Stromal cell of bone marrow (primary cell): ENCODE measurements around the gene RASAL2.
A peak's percentile ranks its signal among the peaks of the same experiment; 100 is the strongest.

Source experiments
- DNase-seq: peaks from one replicate; pipeline ENCODE4 v3.0.0-alpha.2; 2012; ENCODE audit warnings: low read depth

RASAL2 gene

DNA sequence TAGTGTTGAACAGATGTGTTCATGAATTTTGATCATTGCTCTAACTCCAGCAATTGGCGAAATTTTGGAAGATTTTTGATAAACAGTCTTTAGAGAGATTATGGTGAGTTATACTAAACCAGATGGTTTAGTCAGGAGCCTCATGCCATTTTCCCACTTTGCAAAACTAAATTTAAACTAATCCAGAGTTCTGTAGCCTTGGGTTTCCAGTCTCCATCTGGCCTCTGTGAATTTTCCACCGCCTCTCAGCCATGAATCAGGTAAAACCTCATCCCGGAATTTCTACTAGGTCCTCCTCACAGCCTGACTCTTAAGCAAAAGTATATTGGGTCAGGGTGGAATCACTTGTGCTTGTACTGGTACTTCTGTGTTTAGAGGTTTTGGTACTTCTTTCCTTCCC, 358.1 kb downstream of the RASAL2 start:
- DNase-seq: no peak

DNA sequence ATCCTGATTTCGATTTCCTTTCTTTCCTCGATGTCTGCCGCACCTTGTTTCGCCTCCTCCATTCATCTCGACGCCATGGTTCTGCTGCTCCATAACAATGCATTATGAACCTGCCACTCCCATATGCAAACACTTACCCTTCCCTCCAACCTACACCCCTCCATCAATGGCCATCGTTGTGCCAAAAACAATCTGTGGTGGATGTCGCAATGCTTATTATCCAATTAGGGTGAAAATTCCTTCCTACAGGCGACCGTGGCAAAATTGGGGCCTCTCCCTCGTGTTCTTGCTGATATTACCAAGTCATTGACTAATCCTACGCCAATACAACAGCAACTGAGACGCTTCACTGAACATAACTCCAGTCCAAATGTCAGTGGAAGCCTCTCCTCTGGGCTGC, 362.6 kb downstream of the RASAL2 start:
- DNase-seq: no peak

DNA sequence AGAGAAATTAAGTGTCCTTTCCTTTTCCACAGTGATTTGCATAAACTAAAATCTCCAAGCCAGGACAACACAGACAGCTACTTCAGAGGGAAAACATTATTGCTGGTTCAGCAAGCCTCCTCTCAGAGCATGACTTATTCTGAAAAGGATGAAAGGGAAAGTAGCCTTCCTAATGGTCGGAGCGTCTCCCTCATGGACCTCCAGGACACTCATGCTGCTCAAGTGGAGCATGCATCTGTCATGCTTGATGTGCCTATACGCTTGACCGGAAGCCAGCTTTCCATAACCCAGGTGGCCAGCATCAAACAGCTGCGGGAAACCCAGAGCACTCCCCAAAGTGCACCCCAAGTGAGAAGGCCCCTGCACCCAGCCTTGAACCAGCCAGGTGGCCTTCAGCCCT, 363.7 kb downstream of the RASAL2 start:
- no peak for DNase-seq

DNA sequence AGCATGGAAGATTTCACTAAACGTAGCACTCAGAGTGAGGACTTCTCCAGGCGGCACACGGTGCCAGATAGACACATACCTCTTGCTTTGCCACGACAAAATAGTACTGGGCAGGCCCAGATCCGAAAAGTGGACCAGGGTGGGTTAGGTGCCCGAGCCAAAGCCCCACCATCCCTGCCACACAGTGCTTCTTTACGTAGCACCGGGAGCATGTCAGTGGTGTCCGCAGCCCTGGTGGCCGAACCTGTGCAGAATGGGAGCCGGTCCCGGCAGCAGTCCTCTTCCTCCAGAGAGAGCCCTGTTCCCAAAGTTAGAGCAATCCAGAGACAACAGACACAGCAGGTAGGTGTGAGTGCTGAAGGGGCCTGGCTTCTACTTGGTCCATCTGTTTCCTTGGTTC, 364.3 kb downstream of the RASAL2 start:
- DNase-seq: no peak

DNA sequence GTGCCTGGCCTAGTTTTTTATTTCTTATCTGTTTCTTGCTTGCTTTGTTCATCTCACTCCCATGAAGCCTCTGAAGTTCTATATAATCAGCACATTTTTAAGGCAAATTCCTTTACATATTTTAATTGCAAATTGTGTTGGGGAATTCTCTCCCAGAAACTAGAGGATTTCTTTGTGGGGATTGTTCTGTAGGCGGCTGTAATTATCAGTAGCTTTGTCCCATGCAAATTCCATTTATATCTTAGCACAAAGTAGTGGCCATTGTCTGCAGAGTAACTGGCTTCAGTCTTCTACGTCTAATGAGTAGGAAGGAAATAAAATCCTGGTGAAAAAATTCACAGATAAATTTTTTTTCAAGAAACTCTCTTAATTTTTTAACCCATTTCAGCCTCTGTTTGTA, 367.2 kb downstream of the RASAL2 start:
- DNase-seq: no peak

DNA sequence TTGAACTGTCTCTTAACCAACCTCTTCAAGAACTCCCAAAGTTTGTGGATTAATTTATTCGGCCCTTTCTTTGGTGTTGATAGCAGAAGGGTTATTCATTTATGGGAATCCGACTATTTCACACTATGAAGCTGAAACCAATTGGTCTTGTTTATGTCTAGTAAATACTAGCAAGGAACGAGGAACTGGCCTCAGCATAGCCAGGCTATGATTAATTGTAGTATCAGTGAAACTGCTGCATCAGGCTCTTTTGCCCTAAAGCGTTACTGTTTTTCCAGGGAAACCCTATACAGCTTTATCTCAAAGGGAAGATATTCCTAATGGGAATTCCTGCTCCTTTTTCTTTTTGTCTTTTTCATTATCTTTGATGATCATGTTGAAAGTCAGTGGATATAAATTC, 367.8 kb downstream of the RASAL2 start:
- DNase-seq: no peak

DNA sequence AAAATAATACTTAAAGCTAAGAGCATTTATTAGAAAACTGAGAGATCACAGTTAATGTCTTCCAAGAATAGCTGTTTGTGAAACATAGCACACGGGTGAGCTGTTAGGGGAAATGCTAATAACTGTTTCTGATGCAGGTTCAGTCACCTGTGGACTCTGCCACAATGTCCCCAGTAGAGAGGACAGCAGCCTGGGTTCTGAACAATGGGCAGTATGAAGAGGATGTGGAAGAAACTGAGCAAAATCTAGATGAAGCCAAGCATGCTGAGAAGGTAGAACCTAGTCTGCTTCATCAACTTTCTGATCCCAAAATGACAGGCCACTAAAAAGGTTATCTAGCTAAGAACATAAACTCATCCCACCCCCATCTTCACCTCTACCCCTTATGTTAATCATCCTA, 370.2 kb downstream of the RASAL2 start:
- DNase-seq: no peak

DNA sequence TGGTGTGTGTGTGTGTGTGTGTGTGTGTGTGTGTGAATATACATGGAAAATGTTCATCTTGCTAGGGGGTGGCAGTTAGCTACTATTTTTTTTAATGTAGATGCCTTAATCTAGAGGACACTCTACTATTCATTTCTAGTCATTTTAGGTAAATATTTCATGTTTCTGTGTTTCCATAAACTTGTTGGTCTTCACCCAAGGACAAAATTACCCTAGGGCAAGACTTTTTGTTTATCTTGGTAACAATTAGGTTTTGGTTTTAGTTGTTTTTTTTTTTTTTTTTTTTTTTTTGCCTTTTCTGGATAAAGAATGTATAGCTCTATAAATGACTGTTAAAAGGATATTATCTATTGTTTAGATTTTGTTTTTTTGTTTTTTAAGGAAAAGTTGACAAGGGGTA, 370.7 kb downstream of the RASAL2 start:
- DNase-seq: no peak

DNA sequence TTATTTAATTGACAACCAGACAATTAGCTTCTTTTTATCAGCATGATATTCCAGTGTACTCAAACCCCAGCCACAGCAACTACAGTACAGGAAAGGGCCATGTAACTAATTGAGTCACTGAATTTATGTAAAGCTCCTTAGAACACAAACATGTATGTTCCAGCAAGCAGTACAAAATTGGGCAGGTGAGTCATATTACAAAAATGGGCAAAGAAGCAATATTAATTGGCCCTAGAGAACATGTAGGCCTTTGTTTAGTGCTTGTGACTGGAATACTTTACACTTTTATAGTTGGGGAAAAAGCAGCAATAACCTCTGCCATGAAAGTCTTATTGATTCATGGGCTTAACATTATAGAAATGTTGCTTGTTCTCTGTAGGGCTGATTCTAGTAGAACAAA, 371.1 kb downstream of the RASAL2 start:
- peak; percentile 22 for DNase-seq

DNA sequence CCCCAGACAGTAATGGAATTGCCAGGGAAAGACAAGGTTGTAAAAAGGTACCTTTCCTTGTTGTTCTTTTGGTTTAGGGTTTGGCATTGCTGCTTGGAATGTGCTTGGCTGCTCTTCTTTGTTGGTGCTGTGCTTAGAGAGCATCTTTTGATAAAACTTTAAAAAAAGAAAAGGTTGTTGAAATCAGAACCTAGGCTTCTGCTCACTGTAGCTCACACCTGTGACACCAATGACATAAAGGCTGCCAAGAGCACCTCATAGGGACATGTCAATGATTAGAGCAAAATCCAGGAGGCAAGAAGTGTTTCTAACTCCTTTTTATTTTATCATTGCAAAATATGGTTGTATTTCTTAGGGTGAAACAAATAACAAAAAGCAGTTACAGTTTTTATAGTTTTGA, 373.9 kb downstream of the RASAL2 start:
- DNase-seq: no peak

DNA sequence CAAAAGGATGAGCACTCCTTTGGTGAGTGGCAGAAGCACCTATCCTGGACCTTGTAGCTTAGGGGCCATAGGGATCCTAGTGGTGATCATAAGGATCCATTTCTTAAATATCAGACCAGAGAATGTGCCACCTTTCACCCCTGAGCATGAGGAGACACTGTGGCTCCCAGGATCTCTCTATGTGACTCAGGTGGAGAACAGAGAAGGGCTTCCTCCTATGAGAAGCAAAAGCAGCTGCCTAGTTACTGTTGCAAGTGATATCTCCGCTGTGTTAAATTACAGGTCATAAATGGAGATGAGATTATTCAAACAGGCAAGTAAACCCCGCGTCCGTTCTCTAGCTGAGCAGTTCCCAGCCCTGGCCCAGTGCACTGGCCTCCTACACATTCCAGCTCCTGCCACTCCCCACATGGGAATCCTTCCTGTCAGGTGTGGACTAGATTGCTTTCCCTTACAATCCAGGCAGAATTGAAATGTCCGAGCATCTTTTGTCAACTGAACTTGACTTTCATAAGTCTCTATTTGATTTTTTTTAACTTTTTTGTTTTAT, 376.6 kb downstream of the RASAL2 start:
- DNase-seq: no peak

DNA sequence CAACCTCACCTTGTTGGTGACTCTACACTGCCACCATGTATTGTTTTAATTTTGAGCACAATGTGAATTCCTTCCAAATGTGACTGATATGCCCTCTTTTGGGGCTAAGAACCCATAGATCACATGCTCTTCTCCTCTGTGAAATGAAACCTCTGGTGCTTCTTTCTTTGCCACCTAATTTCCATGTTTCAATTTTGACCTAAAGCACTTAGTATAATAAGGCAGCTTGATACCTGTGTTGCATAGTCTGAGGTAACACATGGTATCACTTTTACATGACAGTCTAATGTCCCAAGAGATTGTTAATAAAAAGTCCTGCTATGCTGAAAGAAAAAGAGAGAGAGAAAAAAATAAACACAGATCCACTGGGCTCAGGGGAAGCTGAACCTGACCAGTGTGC, 378.6 kb downstream of the RASAL2 start:
- DNase-seq: no peak

DNA sequence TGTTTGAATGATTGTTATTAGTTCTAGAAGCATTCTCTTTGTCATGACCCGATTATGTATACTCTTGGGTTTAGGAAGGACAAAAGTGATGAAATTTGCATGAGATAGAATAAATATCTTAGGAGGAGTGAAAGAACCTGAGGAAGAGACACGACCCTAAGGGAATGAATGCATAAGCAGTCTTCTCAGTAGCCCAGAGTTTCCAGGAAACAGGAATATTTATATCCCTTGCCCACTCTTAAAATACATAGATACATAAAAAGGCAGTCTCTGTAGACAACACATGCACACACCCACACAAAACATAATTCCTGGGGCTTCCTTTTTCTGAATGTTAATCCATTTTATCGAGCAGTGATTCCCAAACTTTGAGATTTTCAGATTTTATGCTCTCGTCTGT, 383.5 kb downstream of the RASAL2 start:
- no peak for DNase-seq

DNA sequence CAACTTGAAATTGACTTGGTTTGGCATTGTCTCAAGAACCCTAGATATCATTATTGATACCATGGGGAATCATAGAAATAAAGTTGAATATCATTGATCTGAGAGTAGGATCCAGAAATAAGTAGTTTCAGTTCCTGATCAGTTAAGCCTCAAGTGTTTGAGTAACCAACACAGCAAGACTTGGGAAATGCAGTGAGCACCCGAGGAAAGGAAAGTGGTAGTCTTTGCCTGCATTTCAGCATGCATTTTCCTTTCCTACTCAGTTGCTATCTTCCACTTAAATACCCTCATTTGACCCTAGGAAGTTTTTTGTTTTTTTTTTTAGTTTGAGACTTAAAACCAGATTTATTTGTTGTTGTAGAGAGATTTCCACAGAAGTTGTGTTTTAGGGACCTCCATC, 383.9 kb downstream of the RASAL2 start:
- DNase-seq: no peak

DNA sequence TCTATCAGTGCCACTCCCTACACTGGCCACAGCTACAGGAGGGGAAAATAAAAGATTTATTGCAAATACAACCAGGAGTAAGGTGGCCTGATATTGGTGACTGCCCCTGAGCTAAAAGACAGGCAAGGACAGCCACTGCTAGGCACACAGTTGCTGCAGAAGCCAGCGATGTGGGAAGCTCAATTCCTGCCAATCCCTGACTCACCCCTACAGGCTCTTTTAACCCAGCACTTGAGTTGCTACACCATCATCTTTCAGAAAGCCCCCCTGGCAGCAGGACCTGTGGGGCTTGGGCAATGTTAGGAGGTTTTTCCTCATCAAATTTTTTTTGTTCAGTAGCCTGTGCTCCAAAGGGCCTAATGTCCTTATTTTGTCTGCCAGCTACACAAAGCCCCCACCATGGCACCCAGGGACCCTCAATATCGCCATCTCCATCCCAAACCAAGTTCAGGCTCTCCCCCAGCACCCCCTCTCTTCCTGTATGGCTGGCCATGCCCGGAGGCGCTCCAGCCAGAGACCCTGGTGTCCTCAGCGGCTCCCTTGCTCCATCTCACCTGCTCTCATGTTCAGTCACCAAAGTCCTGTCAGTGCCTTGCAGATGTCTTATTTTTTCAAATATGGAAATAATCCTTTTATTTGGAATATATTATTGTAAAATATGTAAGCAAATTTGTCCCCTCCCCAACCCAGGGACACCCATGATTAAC, 389.5 kb downstream of the RASAL2 start:
- no peak for DNase-seq

DNA sequence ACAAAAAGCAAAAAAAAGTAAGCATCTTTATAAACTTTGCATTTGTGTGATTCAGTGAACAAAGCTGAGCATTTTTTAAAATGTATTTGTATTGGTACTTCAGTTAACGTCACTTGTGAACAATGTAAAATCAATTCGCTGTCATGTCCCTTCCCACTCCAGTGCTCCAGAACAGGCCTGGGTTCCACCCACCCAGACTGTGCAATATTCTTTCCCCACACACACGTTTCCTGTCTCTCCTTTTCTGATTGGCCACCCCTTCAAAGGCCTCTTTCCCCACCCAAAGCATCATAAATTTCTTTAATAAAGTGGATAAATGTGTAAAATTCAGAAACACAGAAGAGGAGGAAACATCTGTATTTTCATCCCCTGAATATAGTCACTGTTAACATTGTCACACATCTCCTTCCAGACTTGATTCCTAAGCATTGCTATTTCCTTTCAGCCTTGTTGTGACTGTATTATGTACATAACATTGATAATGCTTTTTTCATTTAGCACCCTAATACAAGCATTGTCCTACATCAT, 390.9 kb downstream of the RASAL2 start:
- DNase-seq: no peak

DNA sequence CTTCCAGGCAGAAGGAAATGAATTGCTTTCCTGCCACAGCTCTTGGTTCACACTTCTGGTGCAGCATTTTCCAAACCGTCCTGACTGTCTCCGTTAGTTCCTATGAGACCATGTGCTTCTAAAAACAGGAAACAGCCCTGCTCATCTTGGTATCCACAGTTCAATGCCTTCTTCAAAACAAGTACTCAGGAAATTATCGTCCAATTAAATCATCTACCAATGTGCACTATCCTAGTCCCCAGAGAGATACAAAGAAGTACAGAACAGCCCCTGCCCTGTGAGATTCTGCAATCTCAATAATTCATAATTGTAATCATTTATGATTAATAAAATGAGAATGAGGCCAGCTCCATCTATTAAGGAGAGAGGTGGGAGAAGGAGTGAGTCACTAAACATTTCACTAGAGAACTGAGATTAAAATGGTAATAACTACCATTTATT, 391.7 kb downstream of the RASAL2 start:
- no peak for DNase-seq

DNA sequence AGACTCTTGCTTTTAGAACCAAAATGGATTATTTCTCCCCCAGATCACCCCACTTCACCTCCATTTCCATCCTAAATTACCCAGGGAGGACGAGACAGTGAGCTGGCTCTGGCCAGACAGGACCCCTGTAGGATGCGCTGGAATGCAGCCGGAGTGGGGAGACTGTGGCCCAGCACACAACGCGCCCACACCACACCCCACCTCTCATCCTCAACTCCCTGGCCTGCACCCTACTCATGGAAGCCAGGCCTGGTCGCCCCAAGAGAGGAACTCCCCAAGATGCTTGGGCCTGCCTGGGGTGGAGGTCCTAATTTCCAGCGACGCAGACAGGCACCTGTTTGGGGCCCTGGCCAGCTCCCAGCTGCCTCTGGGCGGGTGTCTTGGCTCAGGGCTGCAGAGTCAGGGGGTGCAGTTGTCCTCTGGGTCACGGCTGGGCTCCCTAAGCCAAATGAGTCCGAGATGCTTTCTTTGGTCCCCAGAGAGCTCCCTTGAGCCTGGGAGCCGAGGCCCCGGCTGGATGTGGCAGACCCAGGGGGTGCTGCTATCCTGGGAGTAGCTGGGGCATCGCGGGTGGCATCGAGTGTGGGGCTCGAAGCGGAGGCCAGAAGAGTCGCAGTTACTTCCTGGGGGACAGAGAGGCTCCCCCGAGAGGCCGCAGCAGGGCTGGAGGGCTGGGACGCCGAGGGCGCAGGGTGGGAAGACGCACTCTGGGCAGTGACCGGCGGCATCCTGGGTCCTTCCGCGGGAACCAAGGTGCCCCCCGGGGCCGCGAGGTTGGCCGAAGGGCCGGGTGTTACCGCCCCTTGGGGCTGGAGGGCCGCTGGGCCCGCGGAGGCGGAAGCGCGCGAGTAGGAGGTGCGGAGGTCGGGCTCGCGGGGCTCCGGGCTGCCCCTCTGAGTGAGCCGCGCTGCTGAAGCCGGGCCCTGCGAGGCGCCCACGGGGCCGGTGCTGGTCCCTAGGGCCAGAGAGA, 392.5 kb downstream of the RASAL2 start:
- DNase-seq: no peak

DNA sequence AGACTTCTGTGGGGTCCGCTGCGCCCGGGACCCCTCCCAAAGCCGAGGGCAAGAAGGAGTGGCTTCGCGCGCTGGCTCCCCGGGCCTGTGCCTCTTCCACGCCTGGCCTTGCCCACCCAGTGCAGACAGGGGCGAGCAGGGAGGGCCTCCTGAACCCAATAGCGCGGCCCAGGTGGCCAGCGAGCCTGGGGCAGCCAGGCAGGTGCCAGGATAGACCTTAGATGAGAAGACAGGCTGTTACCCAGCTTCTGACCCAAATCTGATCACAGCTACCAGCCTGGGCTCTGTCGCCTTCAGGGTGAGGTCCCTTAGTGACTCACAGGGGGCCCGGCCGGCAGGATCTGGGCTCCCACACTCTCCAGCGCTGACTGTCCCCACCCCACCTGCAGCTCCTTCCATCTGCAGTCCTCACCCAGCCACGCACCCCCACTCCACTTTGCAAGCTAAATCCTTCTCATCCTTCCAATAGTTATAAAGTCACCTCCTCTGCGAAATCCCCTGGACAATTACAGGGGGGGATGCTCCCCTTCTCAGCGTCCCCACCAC, 393.2 kb downstream of the RASAL2 start:
- DNase-seq: no peak

DNA sequence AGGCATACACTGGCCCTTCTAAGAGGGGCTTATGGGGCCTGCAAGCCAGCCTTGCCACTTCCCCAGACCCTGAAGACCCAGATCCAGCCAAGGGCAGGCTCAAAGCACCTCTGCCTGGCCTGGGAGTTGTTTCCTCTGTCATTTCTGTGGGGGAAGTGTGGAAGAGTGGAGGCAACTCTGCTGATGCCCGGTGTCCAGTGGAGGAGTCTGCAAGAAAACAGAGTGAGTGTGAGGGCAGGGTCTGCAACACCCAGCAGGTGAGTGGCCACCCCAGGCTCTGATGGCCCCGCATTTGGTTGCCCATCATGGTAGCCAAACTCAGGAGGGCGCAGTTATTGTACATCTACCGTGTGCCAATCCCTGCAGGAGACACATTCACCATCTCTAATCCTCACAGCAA, 394.5 kb downstream of the RASAL2 start:
- no peak for DNase-seq

DNA sequence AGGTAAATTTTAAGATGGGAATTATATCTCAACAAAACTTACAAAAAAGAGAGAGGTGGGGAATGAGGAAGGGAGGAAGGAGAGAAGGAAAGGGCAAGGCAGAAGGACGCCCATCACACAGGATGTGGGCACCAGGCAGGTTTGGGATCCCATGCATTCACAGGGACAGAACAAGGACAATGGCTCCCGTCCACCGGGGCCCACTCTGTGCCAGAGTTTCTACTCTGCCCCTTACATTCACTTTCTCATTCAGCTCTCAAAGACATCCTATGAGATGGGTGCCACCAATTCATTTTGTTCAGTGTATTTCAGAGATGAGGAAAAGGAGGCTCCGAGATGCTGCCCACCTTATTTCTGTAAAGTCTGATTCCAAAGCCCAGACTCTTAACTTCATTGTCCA, 395.5 kb downstream of the RASAL2 start:
- no peak for DNase-seq

DNA sequence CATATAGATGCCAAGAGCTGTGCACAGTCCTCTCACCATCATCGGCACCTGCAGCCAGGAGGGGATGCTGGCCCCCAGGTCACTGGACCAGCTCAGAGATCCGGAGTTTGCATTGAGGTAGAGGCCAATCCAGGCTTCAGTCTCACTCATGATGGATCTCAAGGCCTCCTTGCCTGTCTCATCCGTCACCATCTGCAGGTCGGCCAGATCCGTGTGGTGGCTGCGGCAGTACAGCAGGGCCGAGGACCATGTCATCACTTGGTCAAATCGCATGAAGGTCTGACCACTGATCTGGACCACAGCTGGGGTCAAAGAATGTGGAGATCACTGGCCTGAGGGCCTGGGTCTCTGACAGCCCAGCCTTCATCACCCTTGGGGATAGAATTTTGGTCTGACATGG, 396.2 kb downstream of the RASAL2 start:
- DNase-seq: no peak

DNA sequence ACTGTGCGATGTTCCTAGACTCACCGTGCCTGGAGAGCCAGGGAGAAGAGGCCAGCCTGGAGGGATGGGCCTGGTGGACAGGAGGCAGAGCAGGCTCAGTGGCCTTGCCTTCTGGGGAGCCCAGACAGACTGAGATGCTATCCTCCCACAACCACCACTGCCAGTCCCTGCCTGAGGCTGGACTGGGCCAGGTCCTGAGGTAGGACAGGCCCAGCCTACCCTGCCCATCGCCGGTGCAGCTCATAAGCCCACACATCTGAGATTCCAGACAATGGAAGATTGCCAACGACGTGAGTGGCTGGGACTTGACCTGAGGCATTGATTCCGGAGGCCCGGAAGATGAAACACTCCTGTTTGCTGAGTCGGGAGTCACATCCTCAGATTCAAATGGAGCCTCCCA, 397.1 kb downstream of the RASAL2 start:
- no peak for DNase-seq
